K562 (cell line): ENCODE data around the gene ITPKB. TPM values are rescaled to one million over a fixed set of nuclear protein-coding genes. Genes with fewer than 3 reads are reported as not detected.

Experiments
- COPS2 ChIP-seq: fragments of 450-650 bp; conservative IDR thresholded peaks from 2 replicates; pipeline ENCODE4 v1.6.1; 2016; ENCODE audit warnings: mild to moderate bottlenecking, moderate library complexity
- CREB3L1 ChIP-seq: fragments of 450-650 bp; IDR thresholded peaks from 2 replicates; pipeline ENCODE4 v1.6.1; 2014; ENCODE audit warnings: low read depth, mild to moderate bottlenecking, moderate library complexity, borderline replicate concordance
- LCOR ChIP-seq: sonication (generic); formaldehyde crosslinking; IDR thresholded peaks from 2 replicates; pipeline ENCODE4 v1.8.0; 2022; ENCODE audit warnings: mild to moderate bottlenecking, missing genetic modification reagents
- MAX ChIP-seq: sonication (generic); formaldehyde crosslinking; IDR thresholded peaks from 2 replicates; pipeline ENCODE4 v1.9.0; 2022; ENCODE audit warnings: mild to moderate bottlenecking, missing genetic modification reagents
- MED1 ChIP-seq: sonication (generic); formaldehyde crosslinking; IDR thresholded peaks from 2 replicates; pipeline ENCODE4 v1.8.1; 2023; ENCODE audit warnings: missing genetic modification reagents, borderline replicate concordance
- REST ChIP-seq, 2 experiments: fragments of 450-650 bp; formaldehyde crosslinking in 1 of 2; IDR thresholded peaks; 2 replicates each; pipeline versions ENCODE4 v1.4.0 to v1.6.1; 2014 to 2020; ENCODE audit warnings: mild to moderate bottlenecking in 2 of 2, borderline replicate concordance in 1 of 2, low read depth in 1 of 2
- TCF7L2 ChIP-seq: fragments of 150-350 bp; IDR thresholded peaks from 2 replicates; pipeline ENCODE4 v1.6.1; 2016; ENCODE audit warnings: low read depth, mild to moderate bottlenecking, low read length, moderate library complexity
- ZNF384 ChIP-seq: IDR thresholded peaks from 2 replicates; pipeline ENCODE4 v1.6.1; 2012; ENCODE audit warnings: low read depth, low read length, improper control_type of control experiment
- polyA plus RNA-seq, 8 experiments: library from polyadenylated mRNA; depleted of rRNA in 4 of 8; stranded (reverse) in 5 of 8; unstranded in 3 of 8; fragments of >200 nt; fragmentation: Nextera tagmentation in 2 of 8; fragmentation: Illumina TruSeq in 1 of 8; extraction: Ambion mirVana in 2 of 8; extraction: Trizol in 1 of 8; gene quantifications; 2 replicates each; pipeline versions ENCODE4 v1.2.1 to v1.2.3, GENCODE V29; 2011 to 2014; ENCODE audit warnings: inconsistent platforms in 1 of 8, missing spikeins in 1 of 8
- total RNA-seq, 7 experiments: library from RNA; depleted of rRNA in 6 of 7; stranded (reverse); fragments of >200 nt in 6 of 7; fragmentation: Illumina TruSeq in 2 of 7; extraction: Trizol in 2 of 7; gene quantifications; 2 replicates each; pipeline versions ENCODE4 v1.2.1 to v1.2.3, GENCODE V29; 2011 to 2021; ENCODE audit warnings: low replicate concordance in 1 of 7
- TF ChIP-seq, protein P1 (sequence below): sonication (generic); formaldehyde crosslinking; IDR thresholded peaks from 2 replicates; pipeline ENCODE4 v1.8.1; 2023; ENCODE audit warnings: mild to moderate bottlenecking, missing genetic modification reagents
- TF ChIP-seq, protein P2 (sequence below): IDR thresholded peaks from 2 replicates; pipeline ENCODE4 v1.6.1; 2011; ENCODE audit warnings: borderline replicate concordance, low read depth, mild to moderate bottlenecking, moderate library complexity, low read length; ENCODE audit not compliant: insufficient read depth, poor library complexity, severe bottlenecking
- TF ChIP-seq, protein P3 (sequence below): sonication (generic); formaldehyde crosslinking; IDR thresholded peaks from 2 replicates; pipeline ENCODE4 v1.9.0; 2022; ENCODE audit warnings: mild to moderate bottlenecking, missing genetic modification reagents

Gene ITPKB
- total and polyA plus RNA-seq, 9 of the 15 experiments (the other 6 are each of a cell fraction or from before 2014, with no cell fraction given), result 0.01 to 0.22 TPM; not detected in 7

DNA sequence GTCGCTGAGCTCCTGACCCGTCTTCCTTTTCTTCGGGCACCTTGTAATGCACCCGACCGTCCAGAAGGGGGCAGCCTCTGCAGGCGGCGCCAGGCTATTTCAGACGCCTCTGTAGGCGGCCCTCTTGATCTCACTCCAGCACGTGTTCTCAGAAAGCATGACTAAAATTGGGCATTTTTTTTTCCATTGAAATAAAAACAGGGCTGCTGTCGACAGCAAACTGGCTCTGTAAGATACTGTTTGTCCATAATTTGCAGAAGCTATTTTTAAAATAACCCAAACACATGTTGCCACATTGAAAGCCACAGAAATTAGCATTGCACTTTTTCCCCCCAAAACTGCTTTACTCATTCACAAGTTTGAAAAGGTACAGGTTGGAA lies 112.5 kb downstream of the ITPKB start (continued):
- TF ChIP-seq REST (IDR thresholded peaks at IDR 0.05; ENCODE audit: borderline replicate concordance), result peak; percentile 67; the same call in 1 of the 2 replicates
- no peak for TF ChIP-seq REST (CRISPR knock-in tag; IDR thresholded peaks at IDR 0.05; ENCODE audit: low read depth)
- TF ChIP-seq LCOR (CRISPR knock-in tag), result peak; percentile 62; the same call in 1 of the 2 replicates
- peak; percentile 74 for TF ChIP-seq TCF7L2
- no peak for TF ChIP-seq COPS2
- TF ChIP-seq ZNF384, result peak; percentile 46; the same call in 1 of the 2 replicates
- TF ChIP-seq, protein P1, sequence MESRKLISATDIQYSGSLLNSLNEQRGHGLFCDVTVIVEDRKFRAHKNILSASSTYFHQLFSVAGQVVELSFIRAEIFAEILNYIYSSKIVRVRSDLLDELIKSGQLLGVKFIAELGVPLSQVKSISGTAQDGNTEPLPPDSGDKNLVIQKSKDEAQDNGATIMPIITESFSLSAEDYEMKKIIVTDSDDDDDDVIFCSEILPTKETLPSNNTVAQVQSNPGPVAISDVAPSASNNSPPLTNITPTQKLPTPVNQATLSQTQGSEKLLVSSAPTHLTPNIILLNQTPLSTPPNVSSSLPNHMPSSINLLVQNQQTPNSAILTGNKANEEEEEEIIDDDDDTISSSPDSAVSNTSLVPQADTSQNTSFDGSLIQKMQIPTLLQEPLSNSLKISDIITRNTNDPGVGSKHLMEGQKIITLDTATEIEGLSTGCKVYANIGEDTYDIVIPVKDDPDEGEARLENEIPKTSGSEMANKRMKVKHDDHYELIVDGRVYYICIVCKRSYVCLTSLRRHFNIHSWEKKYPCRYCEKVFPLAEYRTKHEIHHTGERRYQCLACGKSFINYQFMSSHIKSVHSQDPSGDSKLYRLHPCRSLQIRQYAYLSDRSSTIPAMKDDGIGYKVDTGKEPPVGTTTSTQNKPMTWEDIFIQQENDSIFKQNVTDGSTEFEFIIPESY (CRISPR knock-in tag), result peak; percentile 62; the same call in 1 of the 2 replicates
- TF ChIP-seq CREB3L1, result peak; percentile 65; the same call in 1 of the 2 replicates
- TF ChIP-seq, protein P2, sequence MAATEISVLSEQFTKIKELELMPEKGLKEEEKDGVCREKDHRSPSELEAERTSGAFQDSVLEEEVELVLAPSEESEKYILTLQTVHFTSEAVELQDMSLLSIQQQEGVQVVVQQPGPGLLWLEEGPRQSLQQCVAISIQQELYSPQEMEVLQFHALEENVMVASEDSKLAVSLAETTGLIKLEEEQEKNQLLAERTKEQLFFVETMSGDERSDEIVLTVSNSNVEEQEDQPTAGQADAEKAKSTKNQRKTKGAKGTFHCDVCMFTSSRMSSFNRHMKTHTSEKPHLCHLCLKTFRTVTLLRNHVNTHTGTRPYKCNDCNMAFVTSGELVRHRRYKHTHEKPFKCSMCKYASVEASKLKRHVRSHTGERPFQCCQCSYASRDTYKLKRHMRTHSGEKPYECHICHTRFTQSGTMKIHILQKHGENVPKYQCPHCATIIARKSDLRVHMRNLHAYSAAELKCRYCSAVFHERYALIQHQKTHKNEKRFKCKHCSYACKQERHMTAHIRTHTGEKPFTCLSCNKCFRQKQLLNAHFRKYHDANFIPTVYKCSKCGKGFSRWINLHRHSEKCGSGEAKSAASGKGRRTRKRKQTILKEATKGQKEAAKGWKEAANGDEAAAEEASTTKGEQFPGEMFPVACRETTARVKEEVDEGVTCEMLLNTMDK, result peak; percentile 45
- TF ChIP-seq MED1, result no peak
- TF ChIP-seq, protein P3, sequence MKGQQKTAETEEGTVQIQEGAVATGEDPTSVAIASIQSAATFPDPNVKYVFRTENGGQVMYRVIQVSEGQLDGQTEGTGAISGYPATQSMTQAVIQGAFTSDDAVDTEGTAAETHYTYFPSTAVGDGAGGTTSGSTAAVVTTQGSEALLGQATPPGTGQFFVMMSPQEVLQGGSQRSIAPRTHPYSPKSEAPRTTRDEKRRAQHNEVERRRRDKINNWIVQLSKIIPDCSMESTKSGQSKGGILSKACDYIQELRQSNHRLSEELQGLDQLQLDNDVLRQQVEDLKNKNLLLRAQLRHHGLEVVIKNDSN, result peak; percentile 48
- peak; percentile 90 for TF ChIP-seq MAX (CRISPR knock-in tag)
